Duodenal mucosa (tissue), 2 donors: Measurements from ENCODE around the gene KCNMB4.

Experiments used
- H3K27ac ChIP-seq: one replicate; pipeline ENCODE4 v1.7.0; 2013; ENCODE audit warnings: low read depth, low read length
- H3K27me3 ChIP-seq, 2 donors: one replicate each; pipeline ENCODE4 v1.7.0; 2013; ENCODE audit warnings: low read length in 2 of 2, control low read depth in 1 of 2; ENCODE audit not compliant: insufficient read depth in 2 of 2, control insufficient read depth in 1 of 2
- H3K36me3 ChIP-seq, 2 donors: one replicate each; pipeline ENCODE4 v1.7.0; 2013; ENCODE audit warnings: low read length in 2 of 2, control low read depth in 1 of 2; ENCODE audit not compliant: insufficient read depth in 2 of 2, control insufficient read depth in 1 of 2
- H3K4me1 ChIP-seq, 2 donors: one replicate each; pipeline ENCODE4 v1.7.0; 2013; ENCODE audit warnings: low read length in 2 of 2, control low read depth in 1 of 2; ENCODE audit not compliant: insufficient read depth in 2 of 2, control insufficient read depth in 1 of 2
- H3K4me3 ChIP-seq, 2 donors: one replicate each; pipeline ENCODE4 v1.7.0; 2013; ENCODE audit warnings: low read length in 2 of 2, low read depth in 1 of 2
- H3K9ac ChIP-seq, 2 donors: one replicate each; pipeline ENCODE4 v1.7.0; 2013; ENCODE audit warnings: low read length in 2 of 2, low read depth in 1 of 2
- H3K9me3 ChIP-seq, 2 donors: one replicate each; pipeline ENCODE4 v1.7.0; 2013; ENCODE audit warnings: low read length in 2 of 2, control low read depth in 1 of 2; ENCODE audit not compliant: control insufficient read depth in 1 of 2

Gene KCNMB4

GRCh38 chr12:70351076-70351475, 15.0 kb upstream of the KCNMB4 start:
- Histone ChIP-seq H3K27ac (no peak overlapping the region), H3K9ac (no peak overlapping the region), H3K4me1 (no peaks in the 10 kb centered on the region), H3K4me3 (no peak overlapping the region), H3K9me3 (no peaks in the 10 kb centered on the region), H3K36me3 (peaks cover 9 to 22% of the 10 kb centered on the region in 2 donors), H3K27me3 (no peaks in the 10 kb centered on the region)

DNA sequence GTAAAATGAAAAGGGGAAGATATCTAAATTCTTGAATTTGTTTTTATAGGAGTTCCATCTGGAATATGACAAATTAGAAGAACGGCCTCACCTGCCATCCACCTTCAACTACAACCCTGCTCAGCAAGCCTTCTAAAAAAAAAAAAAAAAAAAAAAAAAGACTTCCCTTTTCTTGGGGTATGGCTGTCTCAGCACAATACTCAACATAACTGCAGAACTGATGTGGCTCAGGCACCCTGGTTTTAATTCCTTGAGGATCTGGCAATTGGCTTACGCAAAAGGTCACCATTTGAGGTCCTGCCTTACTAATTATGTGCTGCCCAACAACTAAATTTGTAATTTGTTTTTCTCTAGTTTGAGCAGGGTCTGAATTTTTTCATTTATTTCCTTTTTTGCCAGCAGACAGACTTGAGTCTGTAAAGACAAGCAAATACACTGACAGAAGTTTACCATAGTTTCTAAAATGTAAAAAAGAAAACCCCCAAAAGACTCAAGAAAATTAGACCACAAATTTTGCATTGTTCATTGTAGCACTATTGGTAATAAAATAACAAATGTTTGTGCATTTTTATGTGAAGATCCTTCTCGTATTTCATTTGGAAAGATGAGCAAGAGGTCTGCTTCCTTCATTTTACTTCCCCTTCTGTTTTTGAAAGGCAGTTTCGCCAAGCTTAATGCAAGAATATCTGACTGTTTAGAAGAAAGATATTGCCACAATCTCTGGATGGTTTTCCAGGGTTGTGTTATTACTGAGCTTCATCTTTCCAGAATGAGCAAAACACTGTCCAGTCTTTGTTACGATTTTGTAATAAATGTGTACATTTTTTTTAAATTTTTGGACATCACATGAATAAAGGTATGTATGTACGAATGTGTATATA, 12.1 kb upstream of the KCNMB4 start:
- H3K9ac ChIP-seq, result no peak overlapping the region
- H3K27ac ChIP-seq, result no peak overlapping the region
- H3K4me1 ChIP-seq, result no peaks in the 10 kb centered on the region

DNA sequence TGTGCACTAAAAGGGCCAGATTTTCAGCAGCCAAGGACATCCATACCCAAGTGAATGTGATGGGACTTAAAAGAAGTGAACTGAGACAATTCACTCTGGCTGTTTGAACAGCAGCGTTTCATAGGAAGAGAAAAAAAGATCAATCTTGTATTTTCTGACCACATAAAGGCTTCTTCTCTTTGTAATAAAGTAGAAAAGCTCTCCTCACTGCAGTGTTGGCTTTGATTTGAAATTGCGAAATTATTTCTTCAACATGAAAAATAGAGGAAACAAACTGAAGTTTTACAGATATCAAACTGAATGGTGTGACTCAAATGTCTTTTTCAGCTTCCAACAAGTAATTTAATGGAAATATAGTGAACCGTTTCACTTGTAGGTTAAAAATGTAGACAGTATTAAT, 11.3 kb upstream of the KCNMB4 start:
- Histone ChIP-seq H3K9me3 (no peaks in the 10 kb centered on the region), H3K27me3 (no peaks in the 10 kb centered on the region), H3K9ac (no peak overlapping the region), H3K4me3 (no peak overlapping the region), H3K27ac (no peak overlapping the region), H3K4me1 (no peaks in the 10 kb centered on the region), H3K36me3 (peaks cover 9 to 12% of the 10 kb centered on the region in 2 donors)

More for the DNA sequence above, 12.1 kb upstream of the KCNMB4 start:
- Histone ChIP-seq H3K27me3 (no peaks in the 10 kb centered on the region), H3K36me3 (peaks cover 9 to 12% of the 10 kb centered on the region in 2 donors), H3K4me3 (no peak overlapping the region), H3K9me3 (no peaks in the 10 kb centered on the region)

- no peaks in the 10 kb centered on the region for H3K4me1 ChIP-seq
- no peak overlapping the region for H3K27ac ChIP-seq
- H3K36me3 ChIP-seq, result peaks cover 9 to 12% of the 10 kb centered on the region in 2 donors
- no peak overlapping the region for H3K4me3 ChIP-seq
- no peaks in the 10 kb centered on the region for H3K27me3 ChIP-seq
- H3K9me3 ChIP-seq, result no peaks in the 10 kb centered on the region
- H3K9ac ChIP-seq, result no peak overlapping the region
These were observed 10.1 kb upstream of the KCNMB4 start for GRCh38 chr12:70355972-70356371.

GRCh38 chr12:70359458-70360197, 6.5 kb upstream of the KCNMB4 start:
- Histone ChIP-seq H3K36me3 (peaks cover 3 to 6% of the 10 kb centered on the region in 2 donors), H3K4me3 (no peak overlapping the region), H3K27me3 (peaks cover 4 to 17% of the 10 kb centered on the region in 2 donors), H3K9me3 (peaks cover 0 to 4% of the 10 kb centered on the region in 2 donors), H3K27ac (no peak overlapping the region), H3K9ac (no peak overlapping the region), H3K4me1 (no peaks in the 10 kb centered on the region)

DNA sequence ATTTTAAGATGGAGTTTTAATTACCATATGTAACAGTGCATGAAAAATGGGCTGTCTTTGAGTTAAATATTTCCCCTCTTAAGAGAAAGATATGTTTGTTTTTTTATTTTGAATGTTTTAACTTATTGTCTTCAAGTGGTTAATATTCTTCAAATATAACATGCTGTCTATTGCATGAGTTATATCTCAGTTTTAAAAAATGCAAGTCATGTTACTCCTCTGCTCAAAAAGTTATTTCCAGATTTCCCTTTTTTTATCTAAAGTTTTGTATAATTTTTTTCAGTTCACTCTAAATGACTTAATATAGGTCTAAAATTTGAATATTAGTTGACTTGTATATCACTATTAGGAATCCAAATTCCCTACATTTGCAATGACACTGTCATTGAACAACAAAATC, 5.9 kb upstream of the KCNMB4 start:
- H3K9ac ChIP-seq, result no peak overlapping the region
- H3K9me3 ChIP-seq, result peaks cover 0 to 4% of the 10 kb centered on the region in 2 donors
- H3K27ac ChIP-seq, result no peak overlapping the region
- peaks cover 4 to 5% of the 10 kb centered on the region in 2 donors for H3K4me1 ChIP-seq
- peaks cover 10 to 23% of the 10 kb centered on the region in 2 donors for H3K27me3 ChIP-seq
- peaks cover 0 to under 1% of the 10 kb centered on the region in 2 donors for H3K36me3 ChIP-seq
- no peak overlapping the region for H3K4me3 ChIP-seq

DNA sequence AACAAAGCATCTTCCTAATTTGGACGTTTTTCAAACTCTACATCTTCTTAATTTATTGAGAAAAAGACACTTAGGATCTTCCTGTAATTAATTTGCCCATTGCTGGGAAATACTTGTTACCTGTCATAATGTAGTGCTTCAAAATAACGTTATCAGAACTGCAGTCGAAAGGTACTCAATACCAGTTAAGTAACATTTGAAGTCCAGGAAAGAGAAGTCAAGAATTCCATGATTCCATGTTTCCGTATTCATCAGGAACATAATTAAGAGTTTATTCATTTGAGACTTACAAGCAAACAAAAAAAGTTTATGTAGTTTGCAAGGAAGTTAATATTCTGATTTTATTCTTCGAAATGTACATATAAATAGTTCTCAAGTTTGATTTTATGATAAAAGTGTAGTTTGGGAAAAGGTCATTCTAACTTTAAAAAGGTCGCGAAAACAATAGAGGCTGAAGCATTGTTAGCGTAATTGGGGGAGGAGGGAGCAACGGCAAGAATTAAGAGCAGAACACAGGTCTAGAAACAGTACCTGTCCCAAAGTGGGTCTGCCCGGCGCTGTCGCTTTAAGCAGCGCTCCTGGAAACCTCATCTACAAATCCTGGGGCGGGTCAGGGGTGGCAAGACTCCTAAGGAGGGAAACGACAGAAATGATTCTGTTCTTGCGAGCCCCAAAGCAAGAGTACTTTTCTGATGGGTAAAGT, 1.2 kb upstream of the KCNMB4 start:
- Histone ChIP-seq H3K9ac (no peak overlapping the region), H3K27ac (no peak overlapping the region)

DNA sequence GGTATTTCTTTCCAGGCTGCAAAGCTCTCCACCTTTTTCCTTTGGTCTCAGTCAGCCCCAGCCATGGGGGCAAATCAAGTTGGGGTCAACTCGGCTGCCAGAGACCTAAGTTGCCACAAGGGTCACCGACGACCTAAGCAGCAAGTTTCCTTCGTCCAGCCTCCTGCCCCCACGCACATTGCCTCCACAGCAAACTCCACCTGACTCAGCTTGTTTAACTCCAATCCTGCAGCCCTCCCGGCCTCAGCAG, 767 bp upstream of the KCNMB4 start:
- H3K36me3 ChIP-seq, result no peaks in the 10 kb centered on the region
- no peak overlapping the region for H3K9ac ChIP-seq

More for the DNA sequence above, 1.2 kb upstream of the KCNMB4 start:
- peaks cover 0 to 4% of the 10 kb centered on the region in 2 donors for H3K9me3 ChIP-seq
- peaks cover 15 to 18% of the 10 kb centered on the region in 2 donors for H3K4me1 ChIP-seq
- H3K27me3 ChIP-seq, result peaks cover 15 to 29% of the 10 kb centered on the region in 2 donors
- H3K36me3 ChIP-seq, result no peaks in the 10 kb centered on the region
- peak overlapping the region; percentile 71 to 72 for H3K4me3 ChIP-seq

DNA sequence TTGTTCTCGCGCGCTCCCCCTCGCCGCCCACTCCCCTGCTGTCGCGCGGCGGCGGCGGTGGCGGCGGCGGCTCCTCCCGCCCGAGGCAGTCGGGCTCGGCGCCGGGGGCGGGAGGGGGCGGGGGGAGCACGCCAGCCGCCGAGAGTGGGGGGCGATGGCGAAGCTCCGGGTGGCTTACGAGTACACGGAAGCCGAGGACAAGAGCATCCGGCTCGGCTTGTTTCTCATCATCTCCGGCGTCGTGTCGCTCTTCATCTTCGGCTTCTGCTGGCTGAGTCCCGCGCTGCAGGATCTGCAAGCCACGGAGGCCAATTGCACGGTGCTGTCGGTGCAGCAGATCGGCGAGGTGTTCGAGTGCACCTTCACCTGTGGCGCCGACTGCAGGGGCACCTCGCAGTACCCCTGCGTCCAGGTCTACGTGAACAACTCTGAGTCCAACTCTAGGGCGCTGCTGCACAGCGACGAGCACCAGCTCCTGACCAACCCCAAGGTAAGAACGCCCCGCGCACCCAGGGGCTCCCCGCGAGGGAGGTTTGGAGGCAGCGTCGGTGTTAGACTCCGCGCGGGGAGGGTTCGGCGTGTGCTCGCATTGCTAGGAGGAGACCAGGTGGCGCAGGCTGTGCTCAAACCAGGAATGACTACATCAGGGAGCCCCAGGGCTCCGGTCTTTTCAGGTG, 629 bp downstream of the KCNMB4 start:
- peak overlapping the region; percentile 26 to 43 for H3K9ac ChIP-seq
- H3K27me3 ChIP-seq, result peaks cover 15 to 29% of the 10 kb centered on the region in 2 donors
- peaks cover 15 to 18% of the 10 kb centered on the region in 2 donors for H3K4me1 ChIP-seq
- peak overlapping the region; percentile 74 to 78 for H3K4me3 ChIP-seq
- peaks cover 0 to 4% of the 10 kb centered on the region in 2 donors for H3K9me3 ChIP-seq
- H3K27ac ChIP-seq, result no peak overlapping the region
- no peaks in the 10 kb centered on the region for H3K36me3 ChIP-seq

More for the DNA sequence above, 767 bp upstream of the KCNMB4 start:
- H3K4me1 ChIP-seq, result peaks cover 15 to 18% of the 10 kb centered on the region in 2 donors
- H3K27ac ChIP-seq, result no peak overlapping the region
- peaks cover 15 to 29% of the 10 kb centered on the region in 2 donors for H3K27me3 ChIP-seq
- H3K9me3 ChIP-seq, result peaks cover 0 to 4% of the 10 kb centered on the region in 2 donors
- H3K4me3 ChIP-seq, result peak overlapping the region; percentile 71 to 72
